IMR-90 (cell line): ENCODE results near the gene KIAA0825. TPM values are rescaled to one million over a fixed set of nuclear protein-coding genes. Genes with fewer than 3 reads are reported as not detected.

Source experiments
- ATAC-seq: fragments of 200-7000 bp; cut with Tn5 transposase; 2 replicates; pipeline ENCODE4 v1.9.1; 2020; ENCODE audit warnings: low read depth, mild to moderate bottlenecking, moderate library complexity
- BruUV-seq: library from RNA; stranded (reverse); fragments of 400-500 nt; replicated peaks from 2 replicates; lab custom pipeline; 2021; lab: Mats Ljungman, UMichigan
- CTCF ChIA-PET: fragments of 300-600 bp; formaldehyde crosslinking; extraction: SDS; loops from one replicate; lab custom pipeline; 2021; ENCODE audit warnings: antibody characterized with exemption; lab: Yijun Ruan, JAX
- POLR2A ChIA-PET: fragments of 300-600 bp; sonication (Branson Sonifier 250); formaldehyde crosslinking; loops from one replicate; lab custom pipeline; 2022; ENCODE audit warnings: antibody characterized with exemption; ENCODE audit not compliant: unreplicated experiment; lab: Charles Lee
- DNase-seq: peaks from one replicate; pipeline ENCODE4 v3.0.0; 2013
- H2AFZ ChIP-seq: replicated peaks from 2 replicates; pipeline ENCODE3; 2013; ENCODE audit warnings: low read length, mild to moderate bottlenecking; ENCODE audit not compliant: poor library complexity
- H2AK5ac ChIP-seq: 2 replicates; pipeline ENCODE4 v1.6.1; 2013; ENCODE audit warnings: low read depth, low read length, inconsistent platforms
- H2AK9ac ChIP-seq: replicated peaks from 2 replicates; pipeline ENCODE3; 2013; ENCODE audit warnings: mild to moderate bottlenecking, low read depth, low read length, moderate library complexity; ENCODE audit not compliant: poor library complexity
- H2BK120ac ChIP-seq: 2 replicates; pipeline ENCODE4 v1.6.1; 2013; ENCODE audit warnings: low read depth, low read length, inconsistent platforms
- H2BK15ac ChIP-seq: 3 replicates; pipeline ENCODE4 v1.6.1; 2013; ENCODE audit warnings: low read depth, low read length, inconsistent platforms
- H2BK20ac ChIP-seq: 2 replicates; pipeline ENCODE4 v1.6.1; 2013; ENCODE audit warnings: low read depth, mild to moderate bottlenecking, inconsistent platforms, low read length, moderate library complexity
- H2BK5ac ChIP-seq: 2 replicates; pipeline ENCODE4 v1.6.1; 2013; ENCODE audit warnings: mild to moderate bottlenecking, low read depth, low read length, inconsistent platforms; ENCODE audit not compliant: poor library complexity, severe bottlenecking
- H3K14ac ChIP-seq: replicated peaks from 2 replicates; pipeline ENCODE4 v1.6.1; 2013; ENCODE audit warnings: low read depth, low read length, inconsistent platforms
- H3K18ac ChIP-seq: 2 replicates; pipeline ENCODE4 v1.6.1; 2013; ENCODE audit warnings: low read depth, low read length, control low read depth
- H3K23ac ChIP-seq: 2 replicates; pipeline ENCODE4 v1.6.1; 2013; ENCODE audit warnings: low read depth, low read length, inconsistent platforms
- H3K27ac ChIP-seq: 2 replicates; pipeline ENCODE4 v1.5.1; 2013; ENCODE audit warnings: mild to moderate bottlenecking, control low read depth, low read length; ENCODE audit not compliant: insufficient read depth
- H3K27me3 ChIP-seq: 2 replicates; pipeline ENCODE4 v1.6.1; 2013; ENCODE audit warnings: low read length; ENCODE audit not compliant: control insufficient read depth, insufficient read depth
- H3K36me3 ChIP-seq: 2 replicates; pipeline ENCODE4 v1.6.1; 2013; ENCODE audit warnings: low read length, mixed read lengths; ENCODE audit not compliant: control insufficient read depth, insufficient read depth
- H3K4ac ChIP-seq: 2 replicates; pipeline ENCODE4 v1.6.1; 2013; ENCODE audit warnings: low read depth, low read length, inconsistent platforms
- H3K4me1 ChIP-seq: 2 replicates; pipeline ENCODE4 v1.6.1; 2013; ENCODE audit warnings: low read length, mixed read lengths; ENCODE audit not compliant: control insufficient read depth, insufficient read depth
- H3K4me2 ChIP-seq: 2 replicates; pipeline ENCODE4 v1.6.1; 2013; ENCODE audit warnings: low read depth, mild to moderate bottlenecking, control low read depth, low read length, moderate library complexity
- H3K4me3 ChIP-seq: 2 replicates; pipeline ENCODE4 v1.5.1; 2013; ENCODE audit warnings: low read depth, mild to moderate bottlenecking, control low read depth, low read length, moderate library complexity; ENCODE audit not compliant: insufficient read depth
- H3K56ac ChIP-seq: 2 replicates; pipeline ENCODE4 v1.6.1; 2013; ENCODE audit warnings: low read length, inconsistent platforms; ENCODE audit not compliant: insufficient read depth; ENCODE audit errors: extremely low read depth
- H3K79me1 ChIP-seq, 2 experiments: 2 replicates each; pipeline ENCODE4 v1.6.1; 2013; ENCODE audit warnings: low read length in 2 of 2, inconsistent platforms in 1 of 2, low read depth in 1 of 2
- H3K9ac ChIP-seq: 2 replicates; pipeline ENCODE4 v1.6.1; 2013; ENCODE audit warnings: low read depth, low read length, control low read depth
- H3K9me1 ChIP-seq: 2 replicates; pipeline ENCODE4 v1.6.1; 2013; ENCODE audit warnings: low read length, inconsistent platforms; ENCODE audit not compliant: insufficient read depth
- H3K9me3 ChIP-seq: 2 replicates; pipeline ENCODE4 v1.6.1; 2013; ENCODE audit warnings: low read length; ENCODE audit not compliant: control insufficient read depth, insufficient read depth
- H4K20me1 ChIP-seq: 2 replicates; pipeline ENCODE4 v1.6.1; 2013; ENCODE audit warnings: low read length, inconsistent platforms; ENCODE audit not compliant: insufficient read depth
- H4K5ac ChIP-seq: 2 replicates; pipeline ENCODE4 v1.6.1; 2013; ENCODE audit warnings: mild to moderate bottlenecking, low read depth, low read length, control low read depth
- H4K8ac ChIP-seq, 2 experiments: 2 replicates each; pipeline ENCODE4 v1.6.1; 2013; ENCODE audit warnings: low read depth in 2 of 2, low read length in 2 of 2, control low read depth in 1 of 2, inconsistent platforms in 1 of 2
- H4K91ac ChIP-seq: 2 replicates; pipeline ENCODE4 v1.6.1; 2013; ENCODE audit warnings: low read depth, low read length, inconsistent platforms; ENCODE audit not compliant: insufficient read depth
- CHD1 ChIP-seq: IDR thresholded peaks from 2 replicates; pipeline ENCODE4 v1.6.1; 2012; ENCODE audit warnings: low read depth, low read length, improper control_type of control experiment
- CTCF ChIP-seq: conservative IDR thresholded peaks from 2 replicates; pipeline ENCODE4 v1.5.1; 2012; ENCODE audit warnings: mild to moderate bottlenecking, low read depth, low read length, improper control_type of control experiment
- ELK1 ChIP-seq: fragments of 150-350 bp; IDR thresholded peaks from 2 replicates; pipeline ENCODE4 v1.6.1; 2016; ENCODE audit warnings: low read depth, mild to moderate bottlenecking, low read length, moderate library complexity, borderline replicate concordance
- FOS ChIP-seq: fragments of 150-350 bp; IDR thresholded peaks from 2 replicates; pipeline ENCODE4 v1.6.1; 2016; ENCODE audit warnings: low read depth, low read length
- MAZ ChIP-seq: IDR thresholded peaks from 2 replicates; pipeline ENCODE4 v1.6.1; 2012; ENCODE audit warnings: low read depth, mild to moderate bottlenecking, low read length, improper control_type of control experiment, moderate library complexity, borderline replicate concordance
- NFE2L2 ChIP-seq: fragments of 150-350 bp; IDR thresholded peaks from 2 replicates; pipeline ENCODE4 v1.6.1; 2016; ENCODE audit warnings: low read depth, mild to moderate bottlenecking, low read length
- POLR2A ChIP-seq: IDR thresholded peaks from 2 replicates; pipeline ENCODE4 v1.6.1; 2012; ENCODE audit warnings: mild to moderate bottlenecking, low read depth, low read length
- RAD21 ChIP-seq: IDR thresholded peaks from 2 replicates; pipeline ENCODE4 v1.6.1; 2012; ENCODE audit warnings: low read length, improper control_type of control experiment
- RCOR1 ChIP-seq: IDR thresholded peaks from 2 replicates; pipeline ENCODE4 v1.6.1; 2012; ENCODE audit warnings: mild to moderate bottlenecking, low read length, improper control_type of control experiment; ENCODE audit not compliant: insufficient replicate concordance
- RFX5 ChIP-seq: IDR thresholded peaks from 2 replicates; pipeline ENCODE4 v1.8.0; 2012; ENCODE audit warnings: low read depth, mild to moderate bottlenecking, low read length, moderate library complexity
- SMC3 ChIP-seq: fragments of 150-350 bp; IDR thresholded peaks from 2 replicates; pipeline ENCODE4 v1.6.1; 2016; ENCODE audit warnings: low read depth, mild to moderate bottlenecking, antibody characterized with exemption, low read length, moderate library complexity
- USF2 ChIP-seq: fragments of 150-350 bp; IDR thresholded peaks from 2 replicates; pipeline ENCODE4 v1.6.1; 2017; ENCODE audit warnings: mild to moderate bottlenecking, antibody characterized with exemption, low read length, low read depth
- WGBS, 2 experiments: methylation state at CpG; one replicate each; pipeline versions ENCODE4 v1.1.5 to v1.1.7; 2013; ENCODE audit warnings: missing lambda C conversion rate in 2 of 2; ENCODE audit not compliant: insufficient read length in 1 of 2; ENCODE audit errors: extremely low coverage in 2 of 2; 5-methylcytosine and 5-hydroxymethylcytosine counted together
- dilution Hi-C: fragments of 300-500 bp; cut with HindIII; formaldehyde crosslinking; loops from one replicate; pipeline ENCODE4 v1.14.3; 2018; ENCODE audit warnings: low sequenced_read_pairs; ENCODE audit not compliant: unreplicated experiment
- in situ Hi-C: fragments of 300-500 bp; cut with MboI; formaldehyde crosslinking; loops from 3 replicates; pipeline ENCODE4 v1.14.3; 2019; ENCODE audit warnings: low sequenced_read_pairs, inconsistent platforms, mixed read lengths
- intact Hi-C: fragments of 100-400 bp; cut with micrococcal nuclease; formaldehyde crosslinking; loops from 2 replicates; pipeline ENCODE4 v1.10.0; 2022
- polyA plus RNA-seq, 3 experiments: library from polyadenylated mRNA; depleted of rRNA; stranded (reverse); fragments of >200 nt; gene quantifications; 2 replicates each; pipeline ENCODE4 v1.2.3, GENCODE V29; 2012; ENCODE audit warnings: low replicate concordance in 1 of 3
- total RNA-seq: library from RNA; depleted of rRNA; stranded (reverse); fragments of >200 nt; gene quantifications from 2 replicates; pipeline ENCODE4 v1.2.3, GENCODE V29; 2012

KIAA0825 gene
- total and polyA plus RNA-seq, 2 of the 4 experiments (the other 2 are of a cell fraction) = 0.46 to 1.8 TPM

- in situ Hi-C loops (no loop called here), dilution Hi-C loops (no loop called here), intact Hi-C loops (no loop called here)
- no peaks in the 10 kb centered on the region for H3K36me3 ChIP-seq
- ATAC-seq (no peak), DNase-seq (no peak)
- H4K91ac ChIP-seq = no peak overlapping the region
- no peaks in the 10 kb centered on the region for H3K9me3 ChIP-seq
- no peak overlapping the region for H2BK5ac ChIP-seq
- no peak overlapping the region for H3K4ac ChIP-seq
- H4K20me1 ChIP-seq = no peaks in the 10 kb centered on the region
- H3K4me2 ChIP-seq = no peak overlapping the region
- no peak overlapping the region for H2BK120ac ChIP-seq
- H4K8ac ChIP-seq = no peak overlapping the region
- H3K9me1 ChIP-seq = no peaks in the 10 kb centered on the region
- H3K9ac ChIP-seq = no peak overlapping the region
- no peak overlapping the region for H3K56ac ChIP-seq
- H2BK15ac ChIP-seq = no peak overlapping the region
- H3K14ac ChIP-seq = no peak overlapping the region
- H3K4me1 ChIP-seq = no peaks in the 10 kb centered on the region
- H3K18ac ChIP-seq = no peak overlapping the region
- no peaks in the 10 kb centered on the region for H3K27me3 ChIP-seq
- H2AFZ ChIP-seq = no peak overlapping the region
- TF ChIP-seq POLR2A (no peak), RAD21 (no peak), RFX5 (no peak), NFE2L2 (no peak), CTCF (no peak), CHD1 (no peak), SMC3 (no peak), MAZ (no peak), FOS (no peak), ELK1 (no peak), USF2 (no peak), RCOR1 (no peak)
- ChIA-PET CTCF (no interaction called here), POLR2A (no interaction called here)
- H3K27ac ChIP-seq = no peak overlapping the region
- BruUV-seq = no TSS peak
- H3K79me1 ChIP-seq = no peaks in the 10 kb centered on the region
- no peak overlapping the region for H2AK9ac ChIP-seq
- no peak overlapping the region for H2AK5ac ChIP-seq
- H2BK20ac ChIP-seq = no peak overlapping the region
- H3K23ac ChIP-seq = no peak overlapping the region
- WGBS, 2 experiments = no CpG with 5 or more reads among the region's 4 CpGs
- H3K4me3 ChIP-seq = no peak overlapping the region
- no peak overlapping the region for H4K5ac ChIP-seq
These were observed 157.3 kb downstream of the KIAA0825 start for GRCh38 chr5:94461131-94461530.
